GM21619 (cell line): ENCODE data around the gene USH1C.

Source experiments
- ATAC-seq: cut with Tn5 transposase; IDR thresholded peaks from one replicate; pipeline ENCODE4 v1.9.1; 2021; ENCODE audit not compliant: unreplicated experiment

The USH1C gene

GRCh38 chr11:17571431-17572358 lies 27.5 kb upstream of the USH1C start:
- no peak for ATAC-seq

DNA sequence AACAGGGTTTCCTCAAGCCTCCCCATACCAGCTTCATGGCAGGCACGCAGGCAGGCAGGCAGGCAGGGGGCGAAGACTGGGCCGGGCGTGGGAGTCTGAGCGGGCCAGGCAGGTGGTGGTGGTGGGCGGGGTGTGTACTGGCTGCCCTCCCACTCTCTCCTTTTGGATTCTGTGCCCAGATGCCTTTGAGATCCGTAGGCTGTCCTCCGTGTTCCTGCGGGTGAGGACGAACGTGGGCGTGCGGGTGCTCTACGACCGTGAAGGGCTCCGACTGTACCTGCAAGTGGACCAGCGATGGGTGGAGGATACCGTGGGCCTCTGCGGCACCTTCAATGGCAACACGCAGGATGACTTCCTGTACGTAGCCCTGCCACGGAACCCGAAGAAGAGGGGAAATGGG lies 25.8 kb upstream of the USH1C start:
- no peak for ATAC-seq

DNA sequence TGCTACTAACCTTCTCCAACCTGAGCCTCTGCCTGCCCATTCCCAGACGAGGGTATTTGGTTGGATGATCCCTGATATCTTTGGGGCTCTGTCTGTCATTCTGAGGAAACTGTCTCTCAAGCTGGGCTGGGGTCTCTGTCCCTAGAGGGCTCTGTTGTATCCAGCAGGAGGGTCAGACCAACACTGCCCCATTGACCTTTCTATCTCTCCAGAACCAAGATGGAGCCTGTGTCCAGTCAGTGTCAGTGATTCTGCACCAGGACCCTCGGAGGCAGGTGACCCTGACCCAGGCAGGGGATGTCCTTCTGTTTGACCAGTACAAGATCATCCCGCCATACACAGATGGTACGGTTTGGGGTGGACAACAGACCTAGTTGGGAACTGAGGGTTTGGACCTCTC lies 24.7 kb upstream of the USH1C start:
- ATAC-seq: no peak

DNA sequence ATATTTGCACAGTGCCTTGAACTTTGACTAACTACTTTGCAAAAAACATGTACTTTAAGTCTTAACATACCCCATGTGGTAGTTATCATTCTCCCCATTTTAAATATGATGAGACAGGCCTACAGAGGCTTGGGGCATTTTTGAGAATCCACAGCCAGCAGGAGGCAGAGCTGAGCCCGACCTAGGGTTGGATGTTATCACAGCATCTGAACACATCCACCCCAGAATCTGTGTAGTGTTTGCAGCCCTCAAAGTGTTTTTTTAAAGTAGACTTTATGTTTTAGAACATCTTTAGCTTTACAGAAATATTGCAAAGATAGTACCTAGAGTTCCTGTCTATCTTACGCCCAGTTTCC lies 20.4 kb upstream of the USH1C start:
- ATAC-seq: no peak

DNA sequence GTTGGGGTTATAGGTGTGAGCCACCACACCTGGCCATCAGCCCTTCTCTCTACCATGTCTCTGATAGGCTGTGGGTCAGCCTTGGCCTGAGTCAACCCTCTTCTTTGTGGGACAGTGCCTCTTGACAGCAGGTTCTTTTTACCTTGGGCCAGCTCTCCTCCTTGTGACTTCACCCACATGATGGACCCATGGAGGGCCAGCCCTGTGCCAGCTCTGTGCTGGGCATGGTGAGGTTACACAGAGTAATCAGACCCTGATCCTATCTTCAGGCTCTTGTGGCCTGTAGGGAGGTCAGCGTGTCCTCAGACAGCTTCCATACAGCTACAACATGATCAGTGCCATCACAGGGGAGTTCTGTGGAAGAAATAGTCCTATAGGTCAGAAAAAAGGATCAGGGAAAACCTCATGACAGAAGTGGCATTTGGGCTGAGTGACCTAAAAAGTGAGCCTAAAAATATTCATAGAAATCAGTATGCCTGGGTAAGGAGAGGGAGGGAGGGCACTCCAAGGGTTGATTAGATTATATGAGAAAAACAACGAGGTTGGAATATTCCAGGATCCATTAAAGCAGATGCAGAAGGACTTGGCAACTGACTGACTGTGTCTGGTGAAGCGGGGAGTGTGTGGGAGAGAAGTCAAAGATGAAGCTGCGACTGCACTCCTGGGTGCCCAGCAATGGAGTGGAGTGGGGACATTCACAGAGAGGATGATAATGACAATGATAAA lies 19.9 kb upstream of the USH1C start:
- no peak for ATAC-seq

DNA sequence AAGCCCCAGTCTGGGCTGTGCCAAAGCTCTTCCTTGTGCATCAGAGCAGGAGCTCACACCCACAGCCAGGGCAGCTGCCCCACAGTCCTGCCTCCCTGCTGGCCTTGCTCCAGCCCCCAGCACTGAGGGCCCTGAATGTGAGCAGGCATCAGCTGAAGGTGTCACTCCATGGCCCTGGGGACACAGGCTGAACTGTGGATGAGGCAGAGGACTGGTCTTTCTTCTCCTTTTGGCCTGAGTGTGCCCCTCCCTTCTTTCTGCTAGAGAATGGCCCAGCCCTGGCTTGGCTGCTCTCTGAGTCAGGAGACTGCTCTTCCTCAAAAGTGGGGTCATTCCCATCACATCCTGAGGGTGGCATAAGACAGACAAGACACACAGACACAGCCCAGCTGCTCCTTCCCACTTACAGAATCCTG lies 19.0 kb upstream of the USH1C start:
- ATAC-seq: no peak

- ATAC-seq: no peak
These were observed 17.3 kb upstream of the USH1C start for GRCh38 chr11:17561526-17561925.

GRCh38 chr11:17561111-17561415 lies 16.8 kb upstream of the USH1C start:
- ATAC-seq: no peak

DNA sequence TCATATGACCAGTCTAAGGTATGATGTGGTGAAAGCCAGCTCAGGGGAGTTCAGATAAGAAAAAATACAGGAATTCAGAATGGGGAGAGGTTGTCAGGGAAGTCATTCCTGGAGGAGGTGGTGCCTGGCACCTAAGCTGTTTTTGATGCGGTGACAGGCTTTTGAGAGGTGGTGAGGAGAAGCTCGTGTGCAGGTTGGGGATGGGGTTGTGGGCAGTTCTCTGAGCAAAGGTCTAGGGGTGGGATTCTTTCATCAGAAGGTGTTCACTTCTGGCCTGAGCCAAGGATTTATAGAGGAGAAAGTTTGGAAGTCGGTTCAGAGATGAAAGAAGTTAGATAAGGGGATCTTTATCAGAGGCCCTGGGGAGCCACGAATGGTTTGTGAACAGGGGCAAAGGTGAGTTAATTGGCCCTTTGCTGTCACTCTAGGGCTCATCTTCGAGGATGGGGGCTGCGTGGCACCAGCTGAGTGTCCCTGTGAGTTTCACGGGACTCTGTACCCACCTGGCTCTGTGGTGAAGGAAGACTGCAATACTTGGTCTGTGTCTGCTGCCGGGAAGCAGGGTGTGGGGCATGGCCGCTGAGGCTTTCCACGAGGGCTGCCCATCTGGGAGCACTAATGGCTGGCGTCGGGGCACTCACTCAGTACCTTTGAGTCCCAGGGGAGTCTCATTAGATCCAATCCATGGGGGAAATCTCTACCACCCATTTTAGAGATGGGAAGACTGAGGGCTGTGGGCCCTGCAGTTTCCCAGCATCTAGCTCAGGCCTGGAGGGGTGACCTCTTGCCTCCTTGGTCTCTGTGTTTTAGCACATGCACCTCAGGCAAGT lies 16.3 kb upstream of the USH1C start:
- ATAC-seq: no peak

- no peak for ATAC-seq
These were observed 15.3 kb upstream of the USH1C start for GRCh38 chr11:17559341-17560087.

DNA sequence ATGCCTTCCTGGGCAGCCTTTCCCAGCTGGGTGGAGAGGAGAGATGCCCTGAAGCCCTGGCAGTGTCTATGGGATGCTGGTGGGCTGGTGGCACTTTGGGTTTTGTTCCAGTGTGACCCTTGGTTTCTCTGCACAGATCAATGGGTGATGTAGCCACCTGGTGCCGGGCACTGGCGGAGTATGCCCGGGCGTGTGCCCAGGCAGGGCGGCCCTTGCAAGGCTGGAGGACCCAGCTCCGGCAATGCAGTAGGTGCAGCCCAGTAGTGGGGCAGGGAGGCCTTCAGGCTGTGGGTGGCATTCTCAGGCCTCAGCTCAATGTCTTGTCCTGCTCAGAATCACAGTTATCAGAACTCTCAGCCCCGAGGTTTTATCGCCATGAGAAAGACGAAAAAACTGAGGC lies 14.7 kb upstream of the USH1C start:
- ATAC-seq: no peak

DNA sequence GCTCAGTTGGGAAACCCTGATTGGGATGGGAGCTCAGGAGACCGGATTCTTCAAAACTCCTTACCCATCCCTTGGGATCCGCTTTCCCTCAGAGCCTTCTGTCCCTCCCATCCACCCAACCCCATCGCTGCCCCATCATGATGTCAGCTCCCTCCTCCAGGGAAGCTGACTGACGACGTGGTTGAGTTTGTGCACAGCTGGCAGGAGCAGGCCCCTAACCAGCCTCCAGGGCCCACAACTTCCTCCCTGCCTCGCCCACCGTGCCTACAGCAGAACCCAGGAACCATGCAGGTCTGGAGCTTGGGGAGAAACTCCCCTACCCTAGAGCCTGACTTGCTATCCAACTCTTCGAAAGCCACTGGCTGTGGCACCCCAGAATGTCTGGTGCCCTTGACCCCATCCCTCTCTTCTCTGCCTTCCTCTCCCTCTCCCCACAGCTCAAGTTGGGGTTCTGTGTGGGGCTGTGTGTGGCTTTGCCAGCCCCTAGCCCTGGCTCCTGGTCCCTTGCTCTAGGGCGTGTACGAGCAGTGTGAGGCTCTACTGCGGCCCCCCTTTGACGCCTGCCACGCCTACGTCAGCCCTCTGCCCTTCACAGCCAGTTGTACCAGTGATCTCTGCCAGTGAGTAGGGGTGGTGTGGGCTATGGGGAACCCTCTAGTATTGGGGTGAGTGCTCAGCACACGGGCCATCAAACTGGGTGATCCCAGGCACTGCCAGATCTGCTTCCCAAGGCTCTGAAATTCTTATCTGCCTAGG lies 14.0 kb upstream of the USH1C start:
- ATAC-seq: no peak

GRCh38 chr11:17556999-17557398 lies 12.8 kb upstream of the USH1C start:
- no peak for ATAC-seq

- ATAC-seq: no peak
These were observed 10.3 kb upstream of the USH1C start for GRCh38 chr11:17554487-17554886.

GRCh38 chr11:17553249-17553546 lies 9.0 kb upstream of the USH1C start:
- no peak for ATAC-seq

DNA sequence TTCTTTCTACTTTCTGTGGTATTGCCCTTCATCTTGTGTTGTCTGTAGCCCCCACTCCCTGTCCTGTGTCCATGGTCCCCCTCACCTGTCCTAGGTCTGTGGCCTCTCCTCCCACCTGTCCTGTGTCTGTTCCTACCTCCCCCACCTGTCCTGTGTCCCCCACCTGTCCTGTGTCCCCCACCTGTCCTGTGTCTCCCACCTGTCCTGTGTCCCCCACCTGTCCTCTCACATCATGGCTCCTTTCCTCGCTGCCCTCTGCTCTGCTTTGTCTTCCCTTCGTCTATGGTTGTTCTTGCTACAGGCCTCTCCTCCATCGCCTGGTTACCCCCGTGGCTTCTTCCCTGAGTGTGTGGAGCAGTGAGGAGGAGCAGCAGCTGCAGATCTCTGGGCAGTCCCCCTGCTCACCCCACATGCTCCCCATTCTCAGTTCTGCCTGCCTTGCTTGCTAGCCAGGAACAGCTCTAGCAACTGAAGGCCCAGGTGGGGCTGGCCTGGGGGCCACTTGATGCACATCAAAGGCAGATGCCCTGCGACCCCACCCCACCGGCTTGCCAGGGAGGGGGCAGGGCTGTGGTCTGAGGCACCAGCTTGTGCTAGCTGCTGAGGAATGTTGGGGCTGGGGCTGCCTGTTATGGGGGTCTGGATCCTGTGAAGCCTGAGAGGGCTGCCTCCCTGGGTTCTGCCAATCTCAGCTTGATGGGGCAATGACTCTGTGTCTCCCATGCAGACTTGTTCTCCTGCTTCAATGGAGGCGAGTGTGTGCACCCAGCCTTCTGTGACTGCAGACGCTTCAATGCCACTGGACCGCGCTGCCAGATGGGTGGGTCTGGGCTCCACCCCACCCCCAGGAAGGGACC lies 8.4 kb upstream of the USH1C start:
- no peak for ATAC-seq

GRCh38 chr11:17552041-17552355 lies 7.8 kb upstream of the USH1C start:
- no peak for ATAC-seq

GRCh38 chr11:17551347-17552040 lies 7.3 kb upstream of the USH1C start:
- ATAC-seq: no peak
